ENCODE data around the gene DEXI.
"Not testable (repeated sequence)": the region's sequence is repeated elsewhere in the genome, so short reads cannot be mapped to it uniquely, and the experiment has no call there.

The DEXI gene

GRCh38 chr16:10967986-10968385 lies 25.7 kb upstream of the DEXI start:
- no peak for DNase-seq

DNA sequence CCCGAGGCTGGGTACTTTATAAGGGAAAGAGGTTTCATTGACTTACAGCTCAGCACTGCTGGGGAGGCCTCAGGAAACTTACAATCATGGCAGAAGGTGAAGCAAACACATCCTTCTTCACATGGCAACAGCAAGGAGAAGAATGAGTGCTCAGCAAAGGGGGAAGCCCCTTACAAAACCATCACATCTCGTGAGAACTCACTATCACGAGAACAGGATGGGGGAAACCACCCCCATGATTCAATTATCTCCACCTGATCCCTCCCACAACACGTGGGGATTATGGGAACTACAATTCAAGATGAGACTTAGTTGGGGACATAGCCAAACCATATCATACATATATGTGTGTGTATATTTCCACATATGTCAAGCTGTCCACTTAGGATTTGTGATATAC lies 24.3 kb upstream of the DEXI start:
- DNase-seq = not testable (repeated sequence)

DNA sequence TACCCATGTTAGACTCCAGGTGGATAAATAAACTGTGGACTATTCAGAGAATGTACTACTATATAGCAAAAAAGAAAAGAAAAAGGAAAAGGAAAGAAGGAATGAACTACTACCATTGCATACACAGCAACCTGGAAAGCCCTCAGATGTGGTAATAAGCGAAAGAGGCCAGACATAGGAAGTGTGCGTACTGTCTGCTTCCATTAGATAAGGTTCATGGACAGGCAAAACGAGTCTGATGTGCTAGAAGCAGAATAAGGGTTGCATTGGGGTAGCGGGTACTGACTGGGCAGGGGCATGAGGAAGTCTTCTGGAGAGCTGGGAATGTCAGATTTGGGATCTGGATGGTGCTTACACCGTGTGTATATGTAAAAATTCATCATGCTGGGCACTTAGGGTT lies 23.9 kb upstream of the DEXI start:
- no peak for DNase-seq

GRCh38 chr16:10965440-10966061 lies 23.3 kb upstream of the DEXI start:
- DNase-seq = no peak

GRCh38 chr16:10964891-10965326 lies 22.6 kb upstream of the DEXI start:
- peak; percentile 59 for DNase-seq

- DNase-seq = peak; percentile 81
These were observed 22.0 kb upstream of the DEXI start for GRCh38 chr16:10964039-10964890.

GRCh38 chr16:10961231-10961630 lies 19.0 kb upstream of the DEXI start:
- DNase-seq = no peak

GRCh38 chr16:10959161-10959560 lies 16.9 kb upstream of the DEXI start:
- DNase-seq = no peak

GRCh38 chr16:10957771-10958482 lies 15.7 kb upstream of the DEXI start:
- no peak for DNase-seq

- DNase-seq = no peak
These were observed 12.6 kb upstream of the DEXI start for GRCh38 chr16:10954903-10955302.

DNA sequence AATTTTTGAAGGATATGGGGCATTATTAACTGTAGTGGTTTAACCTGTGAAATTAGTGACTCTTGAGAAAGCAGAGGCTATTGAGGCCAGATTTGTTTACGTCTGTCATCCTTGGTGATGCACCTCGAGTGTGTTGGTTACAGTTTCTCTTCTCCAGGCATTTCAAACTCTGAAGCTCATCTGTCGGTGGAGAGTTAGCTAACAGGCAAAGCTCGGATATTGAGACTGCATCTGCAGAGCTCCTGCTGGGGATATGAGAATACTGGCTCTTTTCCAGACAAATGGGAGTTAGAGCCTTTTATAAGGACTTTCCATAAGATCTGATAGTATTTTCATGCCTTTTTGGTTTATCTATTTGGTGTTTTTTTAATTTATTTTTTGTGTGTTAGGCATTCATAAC lies 8.8 kb upstream of the DEXI start:
- DNase-seq = no peak

GRCh38 chr16:10950393-10950792 lies 8.1 kb upstream of the DEXI start:
- DNase-seq = no peak

GRCh38 chr16:10949424-10949970 lies 7.2 kb upstream of the DEXI start:
- peak; percentile 45 for DNase-seq

- no peak for DNase-seq
These were observed 5.0 kb upstream of the DEXI start for GRCh38 chr16:10947211-10947787.

DNA sequence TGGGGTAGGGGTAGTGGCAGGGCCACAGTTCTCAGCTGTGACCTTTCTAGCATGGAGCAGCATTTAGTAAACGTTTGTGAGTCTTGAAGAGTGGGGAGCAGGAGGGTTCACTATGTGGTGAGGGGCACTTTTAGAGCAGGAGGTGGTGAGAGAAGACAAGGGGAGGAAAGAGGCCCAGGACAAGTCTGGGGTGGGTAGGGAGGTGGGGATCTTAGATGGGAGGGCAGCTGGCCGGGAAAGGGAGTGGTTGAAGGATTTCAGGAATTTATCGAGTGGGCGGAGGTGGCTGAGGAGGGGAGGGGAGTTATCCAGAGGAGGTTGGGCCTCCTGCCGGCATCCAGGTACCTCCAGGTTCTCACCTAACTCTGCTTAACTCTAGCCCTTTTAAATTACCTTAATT lies 4.0 kb upstream of the DEXI start:
- DNase-seq = no peak

- DNase-seq = no peak
These were observed 3.0 kb upstream of the DEXI start for GRCh38 chr16:10945065-10945787.

GRCh38 chr16:10944249-10945064 lies 2.2 kb upstream of the DEXI start, which contains the start of gene CLEC16A:
CLEC16A (plus strand) TSS chr16:10944564; CDS start chr16:10944718, 154 bp downstream.
- DNase-seq = peak; percentile 96

DNA sequence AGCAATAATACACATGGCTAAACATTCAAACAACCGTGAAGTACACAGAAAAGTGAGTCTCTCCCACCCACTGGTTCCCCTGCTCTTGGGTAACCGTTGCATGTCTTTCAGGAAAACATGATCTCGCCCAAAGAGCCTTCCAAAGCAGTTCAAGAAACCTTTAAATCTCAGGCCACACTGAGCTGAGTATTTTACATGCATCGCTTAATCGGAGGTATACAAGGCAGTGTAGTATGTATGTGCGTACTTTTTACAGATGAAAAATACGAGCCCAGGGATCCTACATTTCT lies 741 bp upstream of the DEXI start:
- no peak for DNase-seq

DNA sequence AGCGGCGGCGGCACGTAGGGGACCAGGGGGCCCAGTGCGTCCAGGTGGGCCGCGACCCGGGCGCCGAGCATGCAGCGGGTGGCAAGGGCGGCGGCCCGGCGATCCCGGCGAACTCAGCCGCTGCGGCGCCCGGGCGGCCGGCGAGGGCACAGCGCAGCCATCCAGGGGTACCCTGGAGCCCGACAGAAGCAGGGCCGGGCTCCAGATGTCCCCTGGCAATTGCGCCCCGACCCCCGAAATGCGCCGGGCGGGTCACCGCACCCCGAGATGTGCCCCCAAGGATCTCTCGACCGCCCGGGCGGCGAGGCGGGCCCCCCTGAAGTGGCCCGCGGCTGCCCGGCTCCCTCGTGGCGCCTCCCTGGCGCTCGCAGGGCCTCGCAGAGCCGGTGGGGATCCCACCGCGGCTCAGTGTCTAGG lies 325 bp downstream of the DEXI start:
- DNase-seq = not testable (repeated sequence)

GRCh38 chr16:10941127-10941933 lies 938 bp downstream of the DEXI start:
- no peak for DNase-seq
